OCI-LY7 (cell line): Measurements from ENCODE around the gene IFIH1. TPM values are rescaled to one million over a fixed set of nuclear protein-coding genes. Genes with fewer than 3 reads are reported as not detected.

Experiments
- Bru-seq: library from RNA; stranded (reverse); fragments of 400-500 nt; gene quantifications from one replicate; lab custom pipeline; 2021; lab: Mats Ljungman, UMichigan
- BruChase-seq, 2 experiments: library from RNA; stranded (reverse); fragments of 400-500 nt; gene quantifications; one replicate each; lab custom pipeline; 2021; lab: Mats Ljungman, UMichigan
- BruUV-seq: library from RNA; stranded (reverse); fragments of 400-500 nt; replicated peaks from 2 replicates; lab custom pipeline; 2021; lab: Mats Ljungman, UMichigan
- CTCF ChIA-PET: fragments of 300-600 bp; sonication (Branson Sonifier 250); formaldehyde crosslinking; loops from one replicate; lab custom pipeline; 2022; ENCODE audit warnings: antibody characterized with exemption; ENCODE audit not compliant: unreplicated experiment; lab: Charles Lee
- POLR2A ChIA-PET: fragments of 300-600 bp; sonication (Branson Sonifier 250); formaldehyde crosslinking; loops from one replicate; lab custom pipeline; 2022; ENCODE audit warnings: antibody characterized with exemption; lab: Charles Lee
- DNase-seq: peaks from one replicate; pipeline ENCODE4 v3.0.0-alpha.2; 2015; ENCODE audit warnings: low spot score
- H2AFZ ChIP-seq: fragments of 200-600 bp; sonication (generic), shearing (Covaris generic); 2 replicates; pipeline ENCODE4 v1.6.1; 2014; ENCODE audit warnings: mild to moderate bottlenecking, antibody characterized with exemption, low read length, moderate library complexity
- H3K27ac ChIP-seq: fragments of 200-600 bp; sonication (generic); 2 replicates; pipeline ENCODE4 v1.5.1; 2014; ENCODE audit warnings: mixed run types, low read depth, mild to moderate bottlenecking, moderate library complexity, low read length, inconsistent platforms; ENCODE audit not compliant: poor library complexity, severe bottlenecking
- H3K36me3 ChIP-seq: fragments of 200-600 bp; sonication (generic); 2 replicates; pipeline ENCODE4 v1.6.1; 2014; ENCODE audit warnings: mild to moderate bottlenecking, antibody characterized with exemption, low read length, moderate library complexity, mixed read lengths; ENCODE audit not compliant: insufficient read depth
- H3K4me1 ChIP-seq: fragments of 200-600 bp; sonication (generic); 2 replicates; pipeline ENCODE4 v1.5.1; 2014; ENCODE audit warnings: mild to moderate bottlenecking, low read length; ENCODE audit not compliant: insufficient read depth, poor library complexity, severe bottlenecking
- H3K4me2 ChIP-seq: fragments of 200-600 bp; sonication (generic); 2 replicates; pipeline ENCODE4 v1.6.1; 2014; ENCODE audit warnings: mild to moderate bottlenecking, low read length
- H3K4me3 ChIP-seq: fragments of 200-600 bp; sonication (generic); 2 replicates; pipeline ENCODE4 v1.5.1; 2014; ENCODE audit warnings: mild to moderate bottlenecking, low read depth, low read length; ENCODE audit not compliant: poor library complexity, severe bottlenecking
- H3K79me2 ChIP-seq: fragments of 200-600 bp; sonication (generic); 2 replicates; pipeline ENCODE4 v1.6.1; 2016; ENCODE audit warnings: low read depth, mild to moderate bottlenecking, low read length, moderate library complexity, mixed read lengths; ENCODE audit not compliant: insufficient read depth
- H3K9me2 ChIP-seq: fragments of 200-600 bp; sonication (generic); 2 replicates; pipeline ENCODE4 v1.6.1; 2016; ENCODE audit warnings: mild to moderate bottlenecking, low read length, mixed read lengths; ENCODE audit not compliant: insufficient read depth
- H3K9me3 ChIP-seq: fragments of 200-600 bp; sonication (generic); 2 replicates; pipeline ENCODE4 v1.6.1; 2014; ENCODE audit warnings: mild to moderate bottlenecking, mixed run types, low read length, mixed read lengths
- H4K20me1 ChIP-seq: fragments of 200-600 bp; sonication (generic); 2 replicates; pipeline ENCODE4 v1.6.1; 2014; ENCODE audit warnings: mild to moderate bottlenecking, antibody characterized with exemption, low read length, moderate library complexity, mixed read lengths; ENCODE audit not compliant: insufficient read depth
- EZH2phosphoT487 ChIP-seq: fragments of 200-600 bp; sonication (generic); IDR thresholded peaks from 2 replicates; pipeline ENCODE4 v1.6.1; 2018; ENCODE audit warnings: low read depth, borderline replicate concordance, mild to moderate bottlenecking, mixed run types, antibody characterized with exemption, low read length, moderate library complexity, mixed read lengths
- intact Hi-C: fragments of 100-400 bp; cut with micrococcal nuclease; formaldehyde crosslinking; loops from one replicate; pipeline ENCODE4 v1.10.0; 2022; ENCODE audit not compliant: unreplicated experiment
- long read RNA-seq: library from polyadenylated mRNA; stranded (forward); transcript quantifications from one replicate; pipeline ENCODE4 v2.0.0, GENCODE V29; 2022
- total RNA-seq, 2 experiments: library from RNA; depleted of rRNA in 1 of 2; stranded (reverse); fragments of >200 nt in 1 of 2; shearing (Covaris generic) in 1 of 2; gene quantifications; 2 replicates each; pipeline ENCODE4 v1.2.3, GENCODE V29; 2014 to 2022
- TF ChIP-seq, protein P1 (sequence below): fragments of 200-600 bp; sonication (generic); conservative IDR thresholded peaks from 2 replicates; pipeline ENCODE4 v1.5.1; 2014; ENCODE audit warnings: mild to moderate bottlenecking, antibody characterized with exemption, low read length, moderate library complexity, mixed read lengths

Gene IFIH1
- 7.8 and 10.6 TPM in 2 replicates for total RNA-seq (2014; rRNA removed; shearing (Covaris generic))
- 12.3 and 13.6 TPM in 2 replicates for total RNA-seq (2022)
- Bru-seq, nascent RNA = percentile 61 among the genes with signal in this experiment
- percentile 43 among the genes with signal in this experiment for BruChase-seq, experiment 1, labeled RNA remaining after a 6-hour chase
- percentile 56 among the genes with signal in this experiment for BruChase-seq, experiment 2, labeled RNA remaining after a 2-hour chase
- long read RNA-seq, transcript IFIH1-207 (16 exons, 3,544 nt) = major isoform, 14 of 19 reads
- long read RNA-seq, partial matches to known transcripts = 0 of 19 reads
- long read RNA-seq, other reads (novel, unspliced or antisense) = 2 of 19 reads

DNA sequence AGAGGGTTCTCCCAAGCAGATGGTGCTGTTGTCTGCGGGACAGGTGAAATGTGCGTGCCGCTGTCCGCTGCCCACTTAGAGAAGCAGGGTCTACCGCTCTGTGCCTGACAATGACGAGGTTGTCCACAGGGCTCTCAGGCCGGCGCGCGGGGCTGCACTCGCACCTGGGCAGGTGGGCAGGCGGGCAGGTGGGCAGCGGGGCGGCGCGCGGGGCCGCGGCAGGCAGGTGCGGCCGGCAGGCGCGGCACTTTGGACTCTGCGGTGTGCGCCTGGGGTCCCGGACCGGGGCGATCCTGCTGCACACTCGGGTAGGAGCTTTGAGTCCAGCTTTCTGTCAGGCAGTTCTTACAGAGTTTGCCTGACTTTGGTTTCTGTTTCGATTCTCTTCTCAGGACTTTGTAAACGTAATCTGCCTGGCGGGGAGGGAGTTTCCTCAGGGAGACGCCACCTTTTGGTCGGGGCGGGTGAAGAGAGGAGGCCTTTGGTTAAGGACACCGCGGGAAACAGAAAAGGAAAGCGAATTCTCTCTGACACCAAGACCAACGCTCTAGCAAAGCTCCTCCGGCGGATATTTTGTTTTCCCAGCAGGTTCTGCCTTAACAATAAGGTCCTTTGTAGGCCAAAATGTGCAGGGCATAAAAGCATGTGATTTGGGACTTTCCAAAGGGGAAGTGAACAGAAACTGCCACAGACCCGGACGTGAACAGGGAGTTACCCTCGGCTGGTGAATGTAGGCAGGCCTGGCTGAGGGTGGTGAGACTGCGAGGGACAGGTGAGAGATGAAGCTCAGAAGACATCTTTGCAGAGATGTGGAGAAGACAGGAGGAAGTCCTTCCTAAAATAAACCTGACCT is at the start of gene IFIH1:
IFIH1 (minus strand) TSS at position 357 of the 853 bp plus-strand sequence. CDS start 377 bp downstream, outside the sequence.
- peaks cover 36% of the 10 kb centered on the region for H3K4me1 ChIP-seq
- intact Hi-C loops = no loop called here
- no peaks in the 10 kb centered on the region for H3K9me3 ChIP-seq
- BruUV-seq = no TSS peak
- H3K36me3 ChIP-seq = no peaks in the 10 kb centered on the region
- TF ChIP-seq, protein P1, sequence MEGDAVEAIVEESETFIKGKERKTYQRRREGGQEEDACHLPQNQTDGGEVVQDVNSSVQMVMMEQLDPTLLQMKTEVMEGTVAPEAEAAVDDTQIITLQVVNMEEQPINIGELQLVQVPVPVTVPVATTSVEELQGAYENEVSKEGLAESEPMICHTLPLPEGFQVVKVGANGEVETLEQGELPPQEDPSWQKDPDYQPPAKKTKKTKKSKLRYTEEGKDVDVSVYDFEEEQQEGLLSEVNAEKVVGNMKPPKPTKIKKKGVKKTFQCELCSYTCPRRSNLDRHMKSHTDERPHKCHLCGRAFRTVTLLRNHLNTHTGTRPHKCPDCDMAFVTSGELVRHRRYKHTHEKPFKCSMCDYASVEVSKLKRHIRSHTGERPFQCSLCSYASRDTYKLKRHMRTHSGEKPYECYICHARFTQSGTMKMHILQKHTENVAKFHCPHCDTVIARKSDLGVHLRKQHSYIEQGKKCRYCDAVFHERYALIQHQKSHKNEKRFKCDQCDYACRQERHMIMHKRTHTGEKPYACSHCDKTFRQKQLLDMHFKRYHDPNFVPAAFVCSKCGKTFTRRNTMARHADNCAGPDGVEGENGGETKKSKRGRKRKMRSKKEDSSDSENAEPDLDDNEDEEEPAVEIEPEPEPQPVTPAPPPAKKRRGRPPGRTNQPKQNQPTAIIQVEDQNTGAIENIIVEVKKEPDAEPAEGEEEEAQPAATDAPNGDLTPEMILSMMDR = peak; percentile 63
- TF ChIP-seq EZH2phosphoT487 = no peak
- peaks cover 19% of the 10 kb centered on the region; the same call in 1 of the 2 replicates for H3K79me2 ChIP-seq
- ChIA-PET POLR2A (interaction anchor here (0.6 to 2.4 kb wide), 12 partner anchors 10 to 936 kb away, joined by 3 to 8 read pairs (median 4); partner anchors contain the start of gene GCA), CTCF (interaction anchor here (0.6 to 1.3 kb wide), 4 partner anchors 21 to 98 kb away, joined by 3 read pairs; no protein-coding TSS in a partner anchor)
- peak within 1 kb of the TSS; percentile 100 for H3K4me3 ChIP-seq
- DNase-seq = peak; percentile 84
- no peaks in the 10 kb centered on the region for H3K9me2 ChIP-seq
- H4K20me1 ChIP-seq = no peaks in the 10 kb centered on the region
- H3K27ac ChIP-seq = peak within 1 kb of the TSS; percentile 74
- H2AFZ ChIP-seq = peak within 1 kb of the TSS; percentile 87
- peak within 1 kb of the TSS; percentile 72 for H3K4me2 ChIP-seq

DNA sequence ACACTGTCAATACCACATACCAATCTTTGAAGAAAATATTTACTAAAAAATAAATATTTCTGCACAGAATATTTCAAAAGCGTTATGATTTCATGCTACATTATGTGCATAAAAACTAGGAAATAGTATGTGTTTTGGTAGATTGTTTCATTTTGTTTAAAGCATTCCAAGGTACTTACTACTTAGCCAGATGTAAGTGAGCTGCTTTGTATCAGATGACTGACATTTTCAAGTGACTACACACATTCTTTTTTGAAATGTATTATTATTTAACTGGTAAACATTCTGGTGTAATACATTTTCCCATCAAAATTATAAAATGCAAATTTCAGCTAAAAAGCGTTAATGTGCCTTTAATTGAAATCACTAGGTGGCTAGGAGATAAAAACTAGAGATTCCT is 46.9 kb upstream of the IFIH1 start:
- no peaks in the 10 kb centered on the region for H4K20me1 ChIP-seq
- no TSS peak for BruUV-seq

More for the DNA sequence above, 46.9 kb upstream of the IFIH1 start:
- Histone ChIP-seq H3K9me2 (no peaks in the 10 kb centered on the region), H3K36me3 (no peaks in the 10 kb centered on the region), H3K4me1 (no peaks in the 10 kb centered on the region), H3K4me2 (no peak overlapping the region), H3K79me2 (no peaks in the 10 kb centered on the region), H2AFZ (no peak overlapping the region), H3K4me3 (no peak overlapping the region), H3K9me3 (no peaks in the 10 kb centered on the region), H3K27ac (no peak overlapping the region)
- intact Hi-C loops = no loop called here
- ChIA-PET POLR2A (interaction anchor here (0.5 kb wide), 1 partner anchor 117 kb away, joined by 3 read pairs; no protein-coding TSS in a partner anchor), CTCF (no interaction called here)
- TF ChIP-seq EZH2phosphoT487 = no peak
- TF ChIP-seq, protein P1 = no peak
- DNase-seq = no peak
